Measurements from ENCODE around the gene SPATS2.

SPATS2 gene

GRCh38 chr12:49552899-49553298 lies 185.6 kb downstream of the SPATS2 start:
- no peak for DNase-seq (ENCODE audit: low read depth, low spot score)
- no peak overlapping the region for H3K4me3 ChIP-seq
- no peak overlapping the region for H3K27ac ChIP-seq
- H3K9me3 ChIP-seq (ENCODE audit: low read depth, low read length) = no peaks in the 10 kb centered on the region
- TF ChIP-seq POLR2AphosphoS5 (IDR thresholded peaks at IDR 0.05; ENCODE audit: borderline replicate concordance, low read depth, low read length) (no peak), EZH2 (IDR thresholded peaks at IDR 0.05) (no peak), FOXP2 (optimal IDR thresholded peaks at IDR 0.05; ENCODE audit: control extremely low read depth, extremely low read length, insufficient read depth) (no peak)
- peaks cover 5% of the 10 kb centered on the region; the same call in 1 of the 2 replicates for H3K36me3 ChIP-seq (ENCODE audit: insufficient read depth, low read length)
- no peak overlapping the region for H3K9ac ChIP-seq (ENCODE audit: insufficient read length)

- Histone ChIP-seq H3K4me3 (no peak overlapping the region), H3K9me3 (ENCODE audit: low read depth, low read length) (no peaks in the 10 kb centered on the region), H3K9ac (ENCODE audit: insufficient read length) (no peak overlapping the region), H3K36me3 (ENCODE audit: insufficient read depth, low read length) (peaks cover 9% of the 10 kb centered on the region; the same call in 1 of the 2 replicates), H3K27ac (no peak overlapping the region)
- DNase-seq (ENCODE audit: low read depth, low spot score) = no peak
- TF ChIP-seq POLR2AphosphoS5 (IDR thresholded peaks at IDR 0.05; ENCODE audit: borderline replicate concordance, low read depth, low read length) = no peak
- TF ChIP-seq EZH2 (IDR thresholded peaks at IDR 0.05) = no peak
- TF ChIP-seq FOXP2 (optimal IDR thresholded peaks at IDR 0.05; ENCODE audit: control extremely low read depth, extremely low read length, insufficient read depth) = no peak
Observed at GRCh38 chr12:49553512-49554088, 186.3 kb downstream of the SPATS2 start.

GRCh38 chr12:49554266-49554665 lies 187.0 kb downstream of the SPATS2 start:
- DNase-seq (ENCODE audit: low read depth, low spot score) = no peak
- Histone ChIP-seq H3K36me3 (ENCODE audit: insufficient read depth, low read length) (peaks cover 15% of the 10 kb centered on the region; the same call in 1 of the 2 replicates), H3K9me3 (ENCODE audit: low read depth, low read length) (no peaks in the 10 kb centered on the region), H3K27ac (no peak overlapping the region), H3K9ac (ENCODE audit: insufficient read length) (no peak overlapping the region), H3K4me3 (no peak overlapping the region)
- TF ChIP-seq FOXP2 (optimal IDR thresholded peaks at IDR 0.05; ENCODE audit: control extremely low read depth, extremely low read length, insufficient read depth) = no peak

GRCh38 chr12:49555631-49556390 lies 188.5 kb downstream of the SPATS2 start:
- no peak overlapping the region for H3K9ac ChIP-seq (ENCODE audit: insufficient read length)
- peak; percentile 30; the same call in 1 of the 2 replicates for TF ChIP-seq POLR2AphosphoS5 (IDR thresholded peaks at IDR 0.05; ENCODE audit: borderline replicate concordance, low read depth, low read length)
- no peak for TF ChIP-seq FOXP2 (optimal IDR thresholded peaks at IDR 0.05; ENCODE audit: control extremely low read depth, extremely low read length, insufficient read depth)
- H3K4me3 ChIP-seq = no peak overlapping the region
- DNase-seq (ENCODE audit: low read depth, low spot score) = no peak
- H3K9me3 ChIP-seq (ENCODE audit: low read depth, low read length) = no peaks in the 10 kb centered on the region
- no peak overlapping the region for H3K27ac ChIP-seq
- H3K36me3 ChIP-seq (ENCODE audit: insufficient read depth, low read length) = peaks cover 30% of the 10 kb centered on the region; the same call in 1 of the 2 replicates

- 0 out of 2 replicates have a peak, but pooled peaks have one; percentile 1 for TF ChIP-seq POLR2AphosphoS5 (IDR thresholded peaks at IDR 0.05; ENCODE audit: borderline replicate concordance, low read depth, low read length)
- TF ChIP-seq FOXP2 (optimal IDR thresholded peaks at IDR 0.05; ENCODE audit: control extremely low read depth, extremely low read length, insufficient read depth) = no peak
- Histone ChIP-seq H3K27ac (no peak overlapping the region), H3K36me3 (ENCODE audit: insufficient read depth, low read length) (peaks cover 35% of the 10 kb centered on the region; the same call in 1 of the 2 replicates), H3K9me3 (ENCODE audit: low read depth, low read length) (no peaks in the 10 kb centered on the region), H3K4me3 (no peak overlapping the region), H3K9ac (ENCODE audit: insufficient read length) (no peak overlapping the region)
- no peak for DNase-seq (ENCODE audit: low read depth, low spot score)
Observed at GRCh38 chr12:49556391-49557186, 189.3 kb downstream of the SPATS2 start.

GRCh38 chr12:49557187-49557916 lies 190.1 kb downstream of the SPATS2 start:
- TF ChIP-seq POLR2AphosphoS5 (IDR thresholded peaks at IDR 0.05; ENCODE audit: borderline replicate concordance, low read depth, low read length) (no peak), EZH2 (IDR thresholded peaks at IDR 0.05) (no peak), FOXP2 (optimal IDR thresholded peaks at IDR 0.05; ENCODE audit: control extremely low read depth, extremely low read length, insufficient read depth) (no peak)
- H3K36me3 ChIP-seq (ENCODE audit: insufficient read depth, low read length) = peaks cover 43% of the 10 kb centered on the region; the same call in 1 of the 2 replicates
- no peak overlapping the region for H3K4me3 ChIP-seq
- DNase-seq (ENCODE audit: low read depth, low spot score) = no peak
- H3K9ac ChIP-seq (ENCODE audit: insufficient read length) = no peak overlapping the region
- no peaks in the 10 kb centered on the region for H3K9me3 ChIP-seq (ENCODE audit: low read depth, low read length)
- H3K27ac ChIP-seq = no peak overlapping the region

- TF ChIP-seq FOXP2 (optimal IDR thresholded peaks at IDR 0.05; ENCODE audit: control extremely low read depth, extremely low read length, insufficient read depth) = no peak
- no peak for TF ChIP-seq POLR2AphosphoS5 (IDR thresholded peaks at IDR 0.05; ENCODE audit: borderline replicate concordance, low read depth, low read length)
- TF ChIP-seq EZH2 (IDR thresholded peaks at IDR 0.05) = no peak
- peaks cover 48% of the 10 kb centered on the region for H3K36me3 ChIP-seq (ENCODE audit: insufficient read depth, low read length)
- no peak overlapping the region for H3K9ac ChIP-seq (ENCODE audit: insufficient read length)
- H3K9me3 ChIP-seq (ENCODE audit: low read depth, low read length) = no peaks in the 10 kb centered on the region
- no peak overlapping the region for H3K4me3 ChIP-seq
- DNase-seq (ENCODE audit: low read depth, low spot score) = no peak
- H3K27ac ChIP-seq = no peak overlapping the region
Observed at GRCh38 chr12:49557917-49558215, 190.6 kb downstream of the SPATS2 start.

GRCh38 chr12:49558526-49558925 lies 191.3 kb downstream of the SPATS2 start:
- peaks cover 55% of the 10 kb centered on the region for H3K36me3 ChIP-seq (ENCODE audit: insufficient read depth, low read length)
- H3K9ac ChIP-seq (ENCODE audit: insufficient read length) = no peak overlapping the region
- DNase-seq (ENCODE audit: low read depth, low spot score) = no peak
- no peak for TF ChIP-seq POLR2AphosphoS5 (IDR thresholded peaks at IDR 0.05; ENCODE audit: borderline replicate concordance, low read depth, low read length)
- TF ChIP-seq EZH2 (IDR thresholded peaks at IDR 0.05) = no peak
- TF ChIP-seq FOXP2 (optimal IDR thresholded peaks at IDR 0.05; ENCODE audit: control extremely low read depth, extremely low read length, insufficient read depth) = no peak
- no peaks in the 10 kb centered on the region for H3K9me3 ChIP-seq (ENCODE audit: low read depth, low read length)
- no peak overlapping the region for H3K4me3 ChIP-seq
- no peak overlapping the region for H3K27ac ChIP-seq

Data from SK-N-MC (cell line).